ENCODE measurements around the gene ROBO1.

DNA sequence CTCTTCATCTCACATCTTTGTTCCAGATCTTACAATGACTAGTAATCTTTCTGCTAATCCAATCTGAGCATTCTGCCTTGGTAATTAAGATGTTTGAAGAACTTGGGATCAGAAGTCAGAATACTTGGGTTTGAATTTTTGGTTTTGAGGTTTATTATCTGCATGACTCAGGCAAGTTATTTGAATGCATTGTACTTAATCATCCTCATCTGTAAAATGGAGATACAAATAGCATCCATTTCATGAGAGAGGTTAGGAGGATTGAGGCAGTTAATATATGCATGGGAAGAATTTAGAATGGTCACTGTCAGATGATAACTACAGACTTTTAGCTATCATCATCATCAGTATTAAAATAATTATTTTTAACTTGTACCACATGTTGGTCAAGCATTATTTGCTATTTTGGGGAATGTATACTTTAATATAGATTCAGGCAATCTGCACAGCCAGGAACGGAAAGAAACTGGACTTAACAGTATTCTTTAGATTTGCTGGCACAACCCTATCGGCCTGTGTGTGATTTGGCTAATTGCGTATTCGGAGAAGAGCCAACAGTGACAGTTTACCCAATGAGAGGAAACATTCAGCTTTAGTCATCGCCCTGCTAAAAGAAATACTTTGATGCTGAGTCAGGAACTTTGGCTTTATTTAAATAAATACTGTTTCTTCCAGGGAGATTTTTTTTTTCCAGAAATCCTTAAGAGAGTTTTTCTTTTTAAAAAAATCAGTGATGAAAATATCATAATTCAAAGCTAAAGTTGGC is 600.0 kb downstream of the ROBO1 start:
- no peak for TF ChIP-seq EZH2 (IDR thresholded peaks at IDR 0.05; ENCODE audit: insufficient read depth, low read length)
- TF ChIP-seq CTCF (IDR thresholded peaks at IDR 0.05; ENCODE audit: insufficient read depth, low read depth, low read length): no peak
